GM13976 (cell line): ENCODE measurements around the gene SLC32A1.

ENCODE experiments used
- DNase-seq: peaks from one replicate; pipeline ENCODE4 v3.0.0; 2012; ENCODE audit warnings: low spot score
- CTCF ChIP-seq: IDR thresholded peaks from 2 replicates; pipeline ENCODE4 v1.5.1; 2012; ENCODE audit warnings: borderline replicate concordance, mild to moderate bottlenecking; ENCODE audit not compliant: insufficient read depth; ENCODE audit errors: extremely low read depth, missing control alignments, control extremely low read depth
- in situ Hi-C: fragments of 300-500 bp; cut with MboI; formaldehyde crosslinking; loops from one replicate; pipeline ENCODE4 v1.12.0; 2022; ENCODE audit warnings: low sequenced_read_pairs, mixed read lengths, inconsistent platforms; ENCODE audit not compliant: unreplicated experiment

SLC32A1 gene

DNA sequence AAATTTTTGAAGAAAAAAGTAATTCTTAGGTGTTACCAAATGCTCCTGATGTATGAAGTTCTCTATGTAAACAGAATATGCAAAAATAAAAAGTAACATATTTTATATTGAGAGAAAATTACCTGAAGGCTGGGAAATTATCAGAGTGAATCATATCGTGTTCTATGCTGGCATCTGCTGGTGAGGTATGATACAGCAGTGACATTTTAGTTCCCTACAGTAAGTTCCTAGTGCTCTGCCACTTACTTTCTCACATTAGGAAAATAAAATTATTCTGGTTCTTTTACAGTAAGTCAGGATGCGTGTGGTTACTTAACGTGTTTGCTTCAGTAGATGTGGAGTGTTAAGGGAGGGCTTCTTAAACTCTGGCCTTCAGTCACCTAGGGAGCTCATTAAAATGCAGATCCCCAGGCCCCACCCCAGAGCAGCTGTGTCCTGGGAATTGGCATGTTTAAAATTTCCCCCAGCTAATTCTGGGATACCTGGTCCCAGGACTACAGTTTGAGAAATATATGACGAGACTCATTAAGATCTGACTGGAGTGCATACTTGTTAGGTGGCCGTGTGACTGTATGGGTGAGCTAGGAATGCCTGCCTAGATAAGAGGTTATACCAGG, 27.2 kb downstream of the SLC32A1 start:
- in situ Hi-C loops: loop anchor here (10.0 kb wide), 1 partner anchor 107 kb away; no protein-coding TSS in a partner anchor
- peak; percentile 51 for TF ChIP-seq CTCF
- peak; percentile 61 for DNase-seq

DNA sequence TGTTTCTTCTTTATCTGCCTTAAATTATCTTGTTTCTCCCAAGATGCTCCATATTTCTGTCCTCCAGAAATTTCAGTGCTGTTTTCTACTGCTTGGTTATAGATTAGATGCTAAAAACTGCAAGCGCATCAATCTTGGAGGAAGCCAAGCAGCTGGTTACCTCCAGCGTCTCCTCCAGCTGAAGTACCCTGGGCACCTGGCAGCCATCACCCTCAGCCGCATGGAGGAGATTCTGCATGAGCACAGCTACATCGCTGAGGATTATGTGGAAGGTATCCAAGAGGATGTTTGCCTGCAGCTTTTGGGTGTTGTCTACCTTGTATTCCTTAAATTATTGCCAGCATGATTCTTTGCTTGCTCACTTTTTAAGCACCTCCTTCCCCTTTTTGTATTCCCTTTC, 27.7 kb downstream of the SLC32A1 start:
- DNase-seq: no peak
- in situ Hi-C loops: loop anchor here (10.0 kb wide), 1 partner anchor 107 kb away; no protein-coding TSS in a partner anchor
- TF ChIP-seq CTCF: no peak

- no peak for TF ChIP-seq CTCF
- in situ Hi-C loops: loop anchor here (10.0 kb wide), 1 partner anchor 110 kb away; no protein-coding TSS in a partner anchor
- DNase-seq: no peak
Observed at GRCh38 chr20:38754924-38755323, 30.6 kb downstream of the SLC32A1 start.

DNA sequence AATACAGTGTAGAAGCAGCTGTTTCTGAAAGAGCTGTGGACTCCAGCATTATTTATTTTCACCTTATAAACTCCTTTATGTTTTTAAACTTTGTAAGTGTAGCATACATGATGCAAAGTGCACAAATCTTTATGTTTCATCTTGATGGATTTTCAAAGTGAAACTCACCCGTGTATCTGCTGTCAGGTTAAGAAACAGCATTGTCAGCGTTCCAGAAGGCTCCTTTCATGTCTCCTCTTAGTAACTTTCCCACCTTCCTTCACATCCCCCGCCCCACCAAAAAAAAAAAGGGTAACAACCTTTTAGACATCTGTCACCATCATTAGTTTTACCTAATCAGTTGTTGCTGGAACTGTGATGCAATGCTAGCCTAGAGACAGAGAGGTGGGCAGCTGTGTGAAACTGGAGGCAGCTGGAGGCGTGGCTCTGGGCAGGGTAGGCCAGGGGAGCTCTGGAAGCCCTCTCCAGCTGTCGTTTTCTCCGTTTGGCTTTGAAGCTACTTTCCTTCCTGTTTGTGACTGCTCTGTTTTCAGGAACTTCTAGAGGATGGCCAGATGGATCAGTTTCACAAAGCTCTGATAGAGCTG, 31.1 kb downstream of the SLC32A1 start:
- DNase-seq: no peak
- no peak for TF ChIP-seq CTCF
- in situ Hi-C loops: loop anchor here (10.0 kb wide), 1 partner anchor 111 kb away; no protein-coding TSS in a partner anchor

GRCh38 chr20:38757145-38757775, 33.0 kb downstream of the SLC32A1 start:
- DNase-seq: no peak
- TF ChIP-seq CTCF: no peak
- in situ Hi-C loops: loop anchor here (10.0 kb wide), 1 partner anchor 112 kb away; no protein-coding TSS in a partner anchor

DNA sequence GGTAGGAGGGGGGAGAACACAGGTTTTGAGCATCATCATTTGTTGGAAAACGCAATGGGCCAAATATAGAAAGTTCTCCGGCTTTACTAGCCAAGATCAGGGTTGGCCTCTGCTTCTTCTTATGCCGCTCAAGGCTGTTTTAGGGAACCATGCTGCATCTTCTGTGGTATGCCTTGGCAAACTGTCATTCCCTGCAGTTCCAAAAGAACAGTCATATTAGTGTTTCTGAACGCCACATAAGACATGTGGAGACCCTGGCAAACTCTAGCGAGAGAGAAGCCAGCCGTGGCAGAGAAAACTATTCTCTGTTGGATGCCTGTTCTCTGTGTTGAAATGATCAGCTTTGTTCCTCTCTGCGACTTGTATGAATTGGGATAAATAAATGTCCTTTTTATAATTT, 34.8 kb downstream of the SLC32A1 start:
- in situ Hi-C loops: loop anchor here (10.0 kb wide), 1 partner anchor 114 kb away; no protein-coding TSS in a partner anchor

More for the DNA sequence above, 34.8 kb downstream of the SLC32A1 start:
- no peak for DNase-seq
- no peak for TF ChIP-seq CTCF
